GM19324 (cell line): ENCODE data around the gene SLC6A11.

Experiments used
- ATAC-seq: cut with Tn5 transposase; IDR thresholded peaks from one replicate; pipeline ENCODE4 v1.9.1; 2021; ENCODE audit warnings: mild to moderate bottlenecking, moderate library complexity; ENCODE audit not compliant: unreplicated experiment, low FRiP score

The SLC6A11 gene

DNA sequence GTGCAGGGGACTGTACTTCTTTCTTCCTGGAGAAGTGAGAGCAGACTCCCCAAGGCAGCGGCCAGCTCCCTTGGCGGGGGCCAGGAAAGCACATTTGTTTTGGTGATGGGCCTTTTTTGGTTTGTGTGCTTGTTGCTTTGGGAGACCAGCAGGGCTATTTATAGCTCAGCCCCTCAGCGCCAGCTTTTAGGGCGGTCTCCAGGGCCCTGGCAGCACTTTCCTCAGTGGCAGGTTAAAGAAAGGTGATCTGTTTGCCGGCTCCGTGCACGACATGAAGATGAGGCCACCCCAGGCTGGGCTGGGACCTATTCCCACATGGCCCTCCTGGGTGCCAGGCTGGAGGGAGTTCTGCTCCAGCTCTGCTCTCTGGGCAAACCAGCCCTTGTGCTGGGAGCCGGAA lies 21.8 kb downstream of the SLC6A11 start:
- no peak for ATAC-seq

DNA sequence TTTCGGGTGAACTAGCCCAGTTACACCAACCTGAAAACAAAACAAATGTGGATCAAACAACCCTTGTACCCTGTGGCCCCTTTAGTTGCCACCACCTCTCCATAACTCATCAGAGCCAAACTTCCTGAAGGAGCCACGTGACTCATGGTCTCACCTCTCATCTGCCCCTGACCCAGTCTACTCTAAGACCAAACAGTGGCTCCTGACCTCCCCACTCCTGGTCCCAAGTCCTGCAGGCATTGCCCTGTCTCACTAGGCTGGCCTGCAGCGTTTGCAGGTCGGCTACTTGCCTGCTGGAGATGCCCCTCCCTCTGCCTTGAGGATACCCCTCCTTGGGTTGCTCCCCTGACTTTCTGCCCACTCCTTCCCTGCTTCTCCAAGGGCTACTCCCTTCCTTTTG lies 23.1 kb downstream of the SLC6A11 start:
- ATAC-seq = no peak

DNA sequence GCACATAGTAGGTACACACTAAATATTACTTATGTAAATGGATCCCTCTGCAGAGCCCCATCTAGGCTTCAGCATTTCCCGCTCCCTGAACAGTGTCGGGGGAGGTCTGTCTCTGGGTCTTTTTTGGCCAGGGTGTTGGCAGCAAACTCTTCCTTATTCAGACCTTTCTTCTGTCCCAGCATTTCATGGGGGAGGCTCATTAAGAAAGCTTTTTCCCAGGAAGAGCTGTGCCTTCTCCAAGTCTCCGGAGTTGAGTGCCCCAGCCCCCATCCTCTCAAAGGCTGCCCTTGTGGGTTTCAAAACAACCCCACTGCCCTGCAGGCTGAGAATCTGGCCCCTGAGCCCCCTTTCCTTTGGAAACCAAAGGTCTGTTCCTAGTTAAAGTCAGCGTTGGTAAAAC lies 25.1 kb downstream of the SLC6A11 start:
- ATAC-seq = no peak

DNA sequence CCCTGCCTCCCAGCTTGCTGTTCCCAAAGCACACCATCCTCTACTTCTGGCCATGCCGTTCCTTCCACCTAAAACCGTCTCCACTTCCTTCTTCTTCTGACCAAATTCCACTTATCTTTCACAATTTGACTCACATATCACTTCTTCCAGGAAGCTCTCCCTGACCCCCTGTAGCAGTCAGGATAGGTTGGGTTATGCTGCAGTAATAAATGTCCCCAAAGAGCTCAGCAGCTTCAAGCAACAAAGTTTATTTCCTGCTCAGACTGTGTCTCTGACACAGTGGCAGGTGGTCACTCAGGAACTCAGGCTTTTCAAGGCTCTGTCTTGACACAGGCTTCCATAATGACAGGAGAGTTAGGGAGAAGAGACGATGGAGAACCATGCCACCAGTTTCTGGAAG lies 27.4 kb downstream of the SLC6A11 start:
- ATAC-seq = no peak

DNA sequence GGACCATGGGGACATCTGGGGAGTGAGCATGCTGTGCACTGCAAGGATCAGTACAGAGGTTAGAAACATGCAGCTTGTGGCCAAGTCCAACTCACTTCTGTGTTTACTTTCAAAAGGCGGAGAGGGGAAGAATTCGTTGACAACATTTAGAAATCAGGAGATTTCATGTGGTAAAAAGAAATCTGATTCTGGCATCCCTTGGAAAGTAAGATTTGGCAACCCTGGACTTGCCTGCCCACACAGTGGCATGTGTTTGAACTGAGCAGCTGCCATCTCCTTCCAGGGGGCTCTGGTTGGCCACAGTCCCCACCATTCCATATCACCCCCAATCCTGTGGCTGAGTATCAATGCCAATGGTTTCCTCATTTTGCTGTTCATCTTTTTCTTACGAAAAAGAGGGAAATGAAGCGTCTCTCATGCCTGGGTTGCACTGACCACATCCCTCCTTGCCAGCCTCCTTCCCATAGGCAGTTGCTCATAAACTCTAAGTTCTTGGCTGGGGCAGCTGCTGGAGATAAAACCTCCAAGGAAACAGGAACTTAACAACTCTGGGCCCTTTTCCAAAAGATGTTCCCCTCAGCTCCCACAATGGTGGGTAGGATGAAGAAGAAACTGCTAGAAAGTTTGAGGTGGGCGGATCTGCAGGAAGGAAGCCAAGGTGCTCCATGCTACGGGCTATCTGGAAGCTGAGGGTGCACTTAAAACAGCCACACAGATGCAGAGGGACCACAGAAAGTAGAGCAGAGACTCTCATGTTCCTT lies 29.2 kb downstream of the SLC6A11 start:
- no peak for ATAC-seq

DNA sequence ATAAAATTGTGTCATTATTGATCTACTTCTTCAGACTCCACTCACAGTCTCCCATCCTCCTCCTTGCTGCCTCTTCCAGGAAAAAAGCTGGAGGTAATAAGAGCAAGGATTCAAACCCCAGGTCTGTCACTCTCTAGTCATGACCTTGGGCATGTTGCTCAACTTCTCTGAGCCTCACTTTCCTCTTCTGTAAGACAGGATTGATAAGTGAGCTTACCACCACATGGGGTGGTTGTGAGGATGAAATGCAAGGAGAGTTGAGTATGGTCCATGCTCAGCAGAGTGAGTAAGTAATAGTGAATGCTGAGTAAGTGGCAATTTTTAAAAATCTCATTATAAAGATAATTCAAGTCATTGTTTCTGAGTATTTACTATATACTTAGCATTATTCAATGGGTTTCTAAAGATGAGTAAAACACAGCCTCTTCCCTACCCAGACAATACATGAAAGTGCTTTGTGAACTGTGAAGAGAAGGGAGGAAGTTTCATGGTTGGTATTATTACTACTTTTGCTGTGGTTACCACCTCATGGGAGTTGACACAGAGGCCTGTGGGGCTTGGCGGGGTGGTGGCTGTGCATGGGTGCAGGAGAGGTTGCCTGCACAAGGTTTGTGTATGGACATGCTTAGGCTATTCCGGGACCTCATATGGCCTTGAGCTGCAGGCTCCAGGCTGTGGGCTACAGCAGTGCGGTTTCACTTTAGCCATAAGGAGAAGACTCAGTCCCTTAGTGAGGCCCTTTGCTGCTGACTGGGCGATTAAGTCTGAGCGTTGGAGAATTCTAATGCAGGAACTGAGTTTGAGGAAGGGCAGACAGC lies 30.0 kb downstream of the SLC6A11 start:
- ATAC-seq = no peak

DNA sequence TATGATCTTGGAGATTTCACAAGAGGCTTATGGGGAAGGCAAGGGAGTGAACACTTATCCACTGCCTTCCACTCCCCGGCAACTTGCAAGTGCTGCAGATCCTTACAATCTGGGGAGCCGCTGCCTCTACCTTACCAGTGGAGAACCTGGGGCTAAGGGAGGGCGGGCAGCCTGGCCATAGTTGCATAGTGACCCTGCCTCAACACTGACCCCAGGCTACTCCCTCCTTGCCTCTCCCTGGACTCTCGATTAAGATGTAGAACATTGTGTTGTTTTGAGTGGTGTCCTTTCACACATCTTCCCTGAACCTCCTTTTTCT lies 30.6 kb downstream of the SLC6A11 start:
- no peak for ATAC-seq

DNA sequence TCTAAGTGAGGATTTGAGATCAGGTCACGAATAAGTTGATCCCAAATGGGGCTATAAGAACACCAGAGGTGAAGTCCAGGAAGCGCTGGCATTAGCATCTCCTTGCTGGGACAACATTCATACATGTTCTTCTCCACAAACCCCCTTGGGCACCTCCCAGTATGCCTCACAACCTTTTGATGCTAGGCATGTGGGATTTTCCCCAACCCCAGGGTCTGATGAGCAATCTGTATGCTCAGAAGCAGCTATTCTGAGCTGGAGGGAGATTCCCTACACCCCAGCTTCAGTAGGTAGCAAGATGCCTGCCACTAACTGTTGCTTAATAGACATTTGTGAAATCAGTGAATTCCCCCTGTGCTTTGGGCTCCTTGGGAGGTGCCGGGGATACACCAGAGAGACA lies 32.2 kb downstream of the SLC6A11 start:
- no peak for ATAC-seq

DNA sequence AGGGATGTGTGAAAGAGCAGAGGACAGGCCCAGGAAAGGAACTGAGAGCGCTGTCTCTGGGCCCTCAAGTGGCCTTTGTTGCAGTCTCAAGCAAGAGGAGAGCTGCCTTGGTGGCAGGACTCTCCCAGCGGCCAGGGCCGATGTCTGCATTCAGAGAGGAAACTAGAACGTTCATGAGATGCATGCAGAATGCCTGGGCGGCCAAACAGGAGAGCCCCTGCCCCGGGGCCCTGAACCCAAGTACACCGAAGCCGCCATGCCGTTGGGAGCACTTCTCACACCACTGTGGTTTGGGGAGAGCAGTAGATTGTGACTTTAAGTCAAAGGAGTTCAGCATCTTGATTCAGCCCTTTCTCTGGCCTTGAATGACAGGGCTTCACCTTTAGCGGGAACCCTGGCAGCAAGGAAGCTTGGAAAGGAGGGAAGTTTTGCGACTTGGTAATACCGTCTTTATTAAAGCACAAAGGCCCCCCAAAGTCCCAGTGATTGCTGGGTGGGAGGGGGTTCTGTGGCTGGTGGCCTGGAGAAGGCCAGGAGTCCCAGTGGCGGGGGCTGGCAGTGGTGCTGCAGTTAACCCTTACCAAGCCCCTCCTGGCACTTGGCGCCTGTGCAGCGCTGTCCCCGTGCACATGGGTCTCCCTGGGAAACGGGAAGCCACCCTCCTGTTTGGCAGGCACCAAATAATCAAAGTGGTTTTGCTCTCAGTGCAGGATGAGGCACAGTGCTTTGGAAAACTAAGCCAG lies 36.2 kb downstream of the SLC6A11 start:
- ATAC-seq = no peak

DNA sequence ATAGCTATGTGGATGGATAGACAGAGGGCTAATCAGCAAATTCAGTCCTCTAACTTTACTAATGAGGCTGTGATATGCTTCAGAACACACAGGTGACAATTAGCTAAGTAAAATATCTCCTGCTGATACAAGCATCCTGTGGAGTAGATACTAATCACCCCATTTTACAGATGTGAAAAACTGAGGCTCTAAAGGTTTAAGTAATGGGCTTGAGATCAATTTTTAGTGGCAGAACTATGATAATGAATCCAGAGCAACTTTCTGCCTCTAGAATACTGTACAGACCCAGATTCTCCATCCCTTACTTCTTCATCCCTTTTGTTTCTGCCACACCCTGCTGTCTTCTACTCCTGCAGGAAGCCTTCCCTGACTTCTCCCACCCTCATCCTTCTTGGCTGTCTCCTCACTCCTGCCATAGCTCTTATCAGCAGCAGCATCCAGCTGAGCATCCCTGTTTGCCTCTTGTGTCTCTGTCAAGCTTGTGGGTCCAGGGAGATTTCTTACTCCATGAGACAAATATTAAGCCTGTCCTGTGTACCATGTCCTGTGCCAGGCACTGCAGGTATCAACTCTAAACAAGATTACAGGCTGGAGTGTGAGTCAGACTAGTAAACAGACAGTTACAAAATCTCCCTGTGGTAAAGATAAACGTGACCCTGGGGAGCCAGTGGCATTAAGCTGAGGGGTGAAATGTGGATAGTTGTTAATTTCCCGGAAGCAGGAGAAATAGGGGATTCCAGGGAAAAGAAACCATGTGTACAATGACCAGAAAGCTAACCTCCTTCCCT lies 39.2 kb downstream of the SLC6A11 start:
- ATAC-seq = no peak

DNA sequence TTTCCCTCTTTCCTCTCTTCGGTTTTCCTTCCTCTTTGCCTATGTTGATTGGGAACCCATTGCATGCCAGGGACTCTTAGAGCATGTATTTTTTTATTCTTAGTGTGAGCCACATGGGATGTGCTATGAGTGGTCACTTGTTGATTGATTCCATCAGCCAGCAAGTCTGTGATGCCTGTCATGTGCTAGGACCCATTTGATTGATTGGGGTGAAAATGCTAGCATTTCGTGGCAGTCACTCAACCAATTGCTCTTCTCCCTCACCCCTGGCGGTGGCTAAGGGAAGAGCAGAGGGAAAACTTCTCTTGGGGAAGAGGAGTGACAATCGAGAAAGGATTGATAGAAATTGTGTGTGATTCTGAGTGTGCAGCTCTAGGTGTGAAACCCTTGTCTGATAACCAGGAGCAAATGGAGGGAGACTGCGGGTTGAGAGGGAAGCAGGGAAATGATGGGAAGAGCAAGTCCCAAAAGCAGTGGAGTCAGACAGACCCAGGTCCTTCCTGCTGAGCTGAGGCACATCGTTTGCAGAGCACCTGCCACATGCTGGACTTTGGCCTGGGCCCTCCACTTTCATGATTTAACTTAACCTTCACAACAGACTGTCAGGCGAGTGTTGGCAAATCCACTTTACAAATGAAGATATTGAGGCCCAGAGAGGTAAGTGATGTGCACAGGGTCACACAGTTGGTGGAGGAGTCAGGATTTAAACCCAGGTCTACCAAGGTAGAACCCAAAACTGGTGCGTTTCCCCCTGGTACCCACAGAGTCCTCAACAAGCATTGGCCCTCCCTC lies 40.0 kb downstream of the SLC6A11 start:
- no peak for ATAC-seq

DNA sequence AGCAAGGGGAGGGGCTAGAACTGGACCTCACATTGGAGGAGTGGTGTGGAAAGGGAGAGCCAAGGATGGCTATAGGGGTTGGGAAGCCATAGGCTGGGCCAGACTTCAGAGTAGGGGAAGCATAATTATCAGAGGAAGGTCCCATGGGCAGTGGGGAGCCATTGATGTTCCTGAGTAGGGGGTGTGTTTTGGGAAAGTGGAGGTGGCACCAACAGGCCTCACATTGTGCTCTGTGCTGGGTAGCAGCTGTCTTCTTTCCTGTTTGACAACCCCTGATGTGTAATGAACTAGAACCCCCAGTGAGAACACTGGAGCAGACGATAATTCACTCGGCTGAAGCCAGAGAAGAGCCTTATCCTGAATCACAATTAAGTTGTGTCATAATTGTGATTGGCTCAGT lies 41.2 kb downstream of the SLC6A11 start:
- ATAC-seq = no peak

DNA sequence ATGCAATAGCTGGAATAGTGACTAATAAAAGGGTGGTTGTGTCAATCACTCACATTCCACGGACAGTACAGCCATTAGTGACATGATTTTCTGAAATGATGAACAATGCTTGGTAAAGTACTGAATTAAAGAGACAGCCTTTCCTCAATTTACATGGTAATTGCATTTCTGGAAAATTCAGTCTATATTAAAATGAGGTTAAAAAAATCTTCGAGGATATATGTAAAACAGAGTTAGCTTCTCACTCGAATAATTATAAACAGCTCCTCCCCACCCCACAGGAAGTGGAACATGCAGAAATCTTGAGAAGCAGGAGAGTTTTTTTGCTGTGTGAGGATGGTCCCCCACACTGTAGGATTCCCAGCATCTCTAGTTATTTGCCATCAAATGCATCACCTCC lies 42.1 kb downstream of the SLC6A11 start:
- no peak for ATAC-seq

DNA sequence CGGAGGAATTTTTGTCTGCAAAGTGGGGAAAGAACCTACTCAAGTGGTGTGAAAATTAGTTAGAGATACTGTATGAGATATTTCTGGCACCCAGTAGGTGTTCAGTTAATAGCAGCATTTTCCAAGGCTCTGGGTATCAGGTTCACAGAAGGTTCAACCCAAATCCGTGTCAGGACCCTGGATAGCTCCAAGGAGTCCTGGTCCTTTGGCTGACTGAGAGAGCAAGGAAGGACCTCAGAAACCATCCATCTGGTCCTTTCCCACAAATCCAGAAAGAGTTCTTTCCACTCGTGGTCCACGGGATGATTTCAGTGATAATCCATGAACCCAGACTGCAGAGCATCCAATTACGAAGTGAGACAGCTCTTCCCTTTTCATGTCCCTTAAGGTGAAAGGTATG lies 51.4 kb downstream of the SLC6A11 start:
- no peak for ATAC-seq

DNA sequence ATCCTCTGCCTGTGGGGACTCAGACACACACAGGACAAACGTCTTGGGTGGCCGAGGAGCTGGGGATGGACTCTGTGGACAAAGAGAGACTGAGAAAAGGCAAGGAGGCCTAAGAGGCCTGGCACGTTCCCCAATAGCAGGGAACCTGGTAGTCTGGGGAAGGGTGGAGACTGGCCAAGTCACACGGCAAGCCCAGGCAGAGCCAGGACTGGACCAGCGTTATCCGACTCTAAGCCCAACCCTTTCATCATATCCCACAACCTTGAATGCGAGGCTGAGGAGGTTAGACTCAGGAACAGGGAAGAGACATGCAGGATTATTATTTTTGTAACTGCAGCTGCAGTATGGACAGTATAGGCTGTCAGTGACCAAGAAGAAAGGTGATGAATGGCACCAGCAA lies 53.4 kb downstream of the SLC6A11 start:
- no peak for ATAC-seq

DNA sequence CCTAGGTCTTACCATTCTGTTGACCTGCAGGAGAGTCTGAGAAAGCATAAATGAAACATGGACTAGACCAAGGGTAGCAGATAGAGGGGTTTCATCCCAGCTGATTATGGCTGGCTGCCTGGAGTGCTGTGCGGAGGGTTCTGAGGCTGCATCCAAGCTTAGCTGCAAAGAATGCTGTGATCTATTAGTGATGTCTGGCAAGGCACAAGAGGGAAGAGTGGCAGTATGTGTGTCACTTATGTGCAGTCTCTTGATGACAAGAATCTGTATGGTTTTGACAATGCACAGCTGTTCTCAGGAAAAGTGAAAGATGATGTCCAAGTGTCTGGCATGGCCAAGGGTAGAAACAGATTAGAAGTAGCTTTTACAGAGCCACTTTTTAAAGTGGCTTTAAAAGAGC lies 54.3 kb downstream of the SLC6A11 start:
- ATAC-seq = no peak

DNA sequence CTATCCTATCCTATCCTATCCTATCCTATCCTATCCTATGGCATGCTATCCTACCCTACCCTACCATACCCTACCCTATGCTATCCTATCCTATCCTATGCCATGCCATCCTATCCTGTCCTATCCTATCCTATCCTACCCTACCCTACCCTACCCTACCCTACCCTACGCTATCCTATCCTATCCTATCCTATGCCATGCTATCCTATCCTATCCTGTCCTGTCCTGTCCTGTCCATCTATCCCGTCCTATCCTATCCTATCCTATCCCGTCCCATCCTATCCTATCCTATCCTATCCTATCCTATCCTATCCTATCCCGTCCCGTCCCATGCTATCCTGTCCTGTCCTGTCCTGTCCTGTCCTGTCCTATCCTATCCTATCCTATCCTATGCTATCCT lies 57.4 kb downstream of the SLC6A11 start:
- ATAC-seq = no peak

DNA sequence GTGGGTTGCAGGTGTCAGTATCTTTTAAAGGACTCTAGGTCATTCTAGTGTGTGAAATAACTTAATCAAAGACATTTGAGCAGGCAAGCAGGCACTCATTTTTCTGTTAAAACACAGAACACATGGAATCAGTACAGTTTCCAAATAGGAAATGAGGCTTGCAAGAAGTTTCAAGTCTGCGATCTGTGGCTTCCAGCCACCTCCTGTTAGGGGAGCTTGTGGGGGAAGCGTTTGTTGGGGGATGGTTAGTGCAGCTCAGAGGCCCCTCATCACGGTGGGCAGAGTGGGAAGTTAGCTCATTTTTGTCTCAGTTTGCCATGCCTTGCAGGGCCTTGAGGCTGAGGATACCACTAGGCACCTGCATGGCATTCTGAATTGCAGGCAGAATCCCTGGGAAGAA lies 59.9 kb downstream of the SLC6A11 start:
- no peak for ATAC-seq

DNA sequence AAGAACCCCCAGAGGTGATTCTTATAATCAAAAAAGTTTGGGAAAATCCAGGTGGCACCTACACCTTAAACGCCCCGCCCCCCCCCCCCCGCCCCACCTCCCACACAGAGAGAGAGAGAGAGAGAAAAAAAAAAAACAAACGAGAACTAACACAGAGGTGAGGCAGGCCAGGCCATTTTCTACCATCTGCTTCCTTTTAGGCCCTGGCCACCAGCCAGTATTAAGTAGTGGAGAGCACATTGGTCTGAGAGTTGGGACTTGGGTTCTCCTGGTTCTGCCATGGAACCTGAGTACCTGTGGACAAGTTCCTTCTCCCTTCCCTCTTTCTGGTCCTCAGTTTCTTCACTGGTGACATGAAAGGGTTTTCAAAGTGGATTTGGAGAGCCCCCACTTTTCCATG lies 60.6 kb downstream of the SLC6A11 start:
- no peak for ATAC-seq

DNA sequence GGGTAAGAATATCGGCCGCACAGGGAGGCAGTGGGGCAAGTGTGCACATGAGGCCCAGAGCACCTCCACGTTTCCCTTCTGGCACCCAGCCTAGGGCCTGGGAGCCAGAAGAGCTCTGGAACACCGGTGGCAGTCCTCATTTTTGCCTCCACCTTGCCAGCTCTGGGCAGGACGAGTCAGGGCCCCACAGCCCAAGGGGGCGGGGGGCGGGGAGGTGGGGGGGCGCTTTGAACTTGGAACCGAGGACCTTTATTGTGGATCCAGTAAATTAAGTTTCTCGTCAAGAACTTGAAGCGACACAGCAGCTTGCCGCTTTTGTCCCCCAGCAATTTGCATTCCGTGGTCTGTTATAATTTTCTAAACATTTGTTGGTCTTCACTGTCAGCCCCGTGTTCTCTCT lies 66.8 kb downstream of the SLC6A11 start:
- no peak for ATAC-seq
